ENCODE data around the gene ARHGEF38.

The ARHGEF38 gene

DNA sequence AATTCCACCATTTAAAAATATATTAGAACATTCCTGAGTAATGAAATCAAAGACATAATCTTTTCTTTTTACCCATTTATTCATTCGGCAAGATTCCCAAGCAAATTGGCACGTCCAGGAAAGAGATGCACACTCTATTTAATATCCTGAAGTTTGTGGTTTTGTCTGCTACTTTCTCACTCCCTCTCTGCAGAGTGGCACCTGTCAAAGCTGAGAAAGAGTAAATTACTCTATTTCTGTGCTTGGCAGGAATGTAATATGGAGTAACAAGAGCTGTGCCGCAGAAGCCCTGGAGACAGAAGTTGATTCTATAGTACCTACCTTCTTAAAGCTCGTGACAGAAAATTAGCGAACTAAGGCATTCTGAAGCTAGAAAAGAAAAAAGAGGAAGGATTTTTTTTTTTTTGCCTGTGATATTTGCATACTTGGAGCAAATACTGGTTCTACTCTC lies 161.7 kb downstream of the ARHGEF38 start:
- TF ChIP-seq TAF1 (IDR thresholded peaks at IDR 0.05; ENCODE audit: low read depth) (no peak), NFIC (IDR thresholded peaks at IDR 0.05) (no peak), YY1 (IDR thresholded peaks at IDR 0.05; ENCODE audit: low read depth) (no peak), EGR1 (IDR thresholded peaks at IDR 0.05) (no peak), RAD21 (IDR thresholded peaks at IDR 0.05; ENCODE audit: low read depth) (no peak), TCF12 (IDR thresholded peaks at IDR 0.05; ENCODE audit: low read depth) (no peak), TEAD4 (IDR thresholded peaks at IDR 0.05) (no peak), CREB1 (IDR thresholded peaks at IDR 0.05; ENCODE audit: low read depth) (no peak), FOXM1 (IDR thresholded peaks at IDR 0.05; ENCODE audit: borderline replicate concordance, low read depth) (no peak)
- TF ChIP-seq, protein P1, sequence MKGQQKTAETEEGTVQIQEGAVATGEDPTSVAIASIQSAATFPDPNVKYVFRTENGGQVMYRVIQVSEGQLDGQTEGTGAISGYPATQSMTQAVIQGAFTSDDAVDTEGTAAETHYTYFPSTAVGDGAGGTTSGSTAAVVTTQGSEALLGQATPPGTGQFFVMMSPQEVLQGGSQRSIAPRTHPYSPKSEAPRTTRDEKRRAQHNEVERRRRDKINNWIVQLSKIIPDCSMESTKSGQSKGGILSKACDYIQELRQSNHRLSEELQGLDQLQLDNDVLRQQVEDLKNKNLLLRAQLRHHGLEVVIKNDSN (IDR thresholded peaks at IDR 0.05) = no peak

DNA sequence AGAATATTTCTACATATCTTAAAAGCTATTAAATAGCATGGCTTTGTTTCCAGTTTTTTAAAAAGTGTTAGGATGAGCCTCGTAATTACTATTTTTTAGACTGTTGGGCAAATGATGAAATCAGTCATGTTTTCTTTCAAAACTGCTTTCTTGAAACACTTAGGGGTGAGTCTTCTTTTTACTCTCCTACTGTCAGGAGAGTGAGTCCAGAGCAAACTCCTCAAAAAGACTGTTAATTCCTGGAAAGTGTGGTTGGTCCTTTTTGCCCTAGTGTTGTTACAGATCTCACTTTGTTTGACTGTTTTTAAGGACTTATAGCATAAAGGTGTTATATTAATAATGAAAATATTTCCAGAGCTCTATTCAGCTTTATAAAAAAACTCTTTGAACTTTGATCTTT lies 162.5 kb downstream of the ARHGEF38 start:
- no peak for TF ChIP-seq FOXM1 (IDR thresholded peaks at IDR 0.05; ENCODE audit: borderline replicate concordance, low read depth)
- TF ChIP-seq TEAD4 (IDR thresholded peaks at IDR 0.05) = no peak
- TF ChIP-seq ZBTB7A (IDR thresholded peaks at IDR 0.05; ENCODE audit: low read depth) = no peak
- TF ChIP-seq EGR1 (IDR thresholded peaks at IDR 0.05) = no peak
- TF ChIP-seq, protein P1 (IDR thresholded peaks at IDR 0.05) = no peak
- no peak for TF ChIP-seq CREB1 (IDR thresholded peaks at IDR 0.05; ENCODE audit: low read depth)
- no peak for TF ChIP-seq TCF12 (IDR thresholded peaks at IDR 0.05; ENCODE audit: low read depth)
- no peak for TF ChIP-seq YY1 (IDR thresholded peaks at IDR 0.05; ENCODE audit: low read depth)
- TF ChIP-seq RAD21 (IDR thresholded peaks at IDR 0.05; ENCODE audit: low read depth) = no peak
- TF ChIP-seq, protein P2, sequence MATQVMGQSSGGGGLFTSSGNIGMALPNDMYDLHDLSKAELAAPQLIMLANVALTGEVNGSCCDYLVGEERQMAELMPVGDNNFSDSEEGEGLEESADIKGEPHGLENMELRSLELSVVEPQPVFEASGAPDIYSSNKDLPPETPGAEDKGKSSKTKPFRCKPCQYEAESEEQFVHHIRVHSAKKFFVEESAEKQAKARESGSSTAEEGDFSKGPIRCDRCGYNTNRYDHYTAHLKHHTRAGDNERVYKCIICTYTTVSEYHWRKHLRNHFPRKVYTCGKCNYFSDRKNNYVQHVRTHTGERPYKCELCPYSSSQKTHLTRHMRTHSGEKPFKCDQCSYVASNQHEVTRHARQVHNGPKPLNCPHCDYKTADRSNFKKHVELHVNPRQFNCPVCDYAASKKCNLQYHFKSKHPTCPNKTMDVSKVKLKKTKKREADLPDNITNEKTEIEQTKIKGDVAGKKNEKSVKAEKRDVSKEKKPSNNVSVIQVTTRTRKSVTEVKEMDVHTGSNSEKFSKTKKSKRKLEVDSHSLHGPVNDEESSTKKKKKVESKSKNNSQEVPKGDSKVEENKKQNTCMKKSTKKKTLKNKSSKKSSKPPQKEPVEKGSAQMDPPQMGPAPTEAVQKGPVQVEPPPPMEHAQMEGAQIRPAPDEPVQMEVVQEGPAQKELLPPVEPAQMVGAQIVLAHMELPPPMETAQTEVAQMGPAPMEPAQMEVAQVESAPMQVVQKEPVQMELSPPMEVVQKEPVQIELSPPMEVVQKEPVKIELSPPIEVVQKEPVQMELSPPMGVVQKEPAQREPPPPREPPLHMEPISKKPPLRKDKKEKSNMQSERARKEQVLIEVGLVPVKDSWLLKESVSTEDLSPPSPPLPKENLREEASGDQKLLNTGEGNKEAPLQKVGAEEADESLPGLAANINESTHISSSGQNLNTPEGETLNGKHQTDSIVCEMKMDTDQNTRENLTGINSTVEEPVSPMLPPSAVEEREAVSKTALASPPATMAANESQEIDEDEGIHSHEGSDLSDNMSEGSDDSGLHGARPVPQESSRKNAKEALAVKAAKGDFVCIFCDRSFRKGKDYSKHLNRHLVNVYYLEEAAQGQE (IDR thresholded peaks at IDR 0.05; ENCODE audit: low read depth) = no peak
- TF ChIP-seq NFIC (IDR thresholded peaks at IDR 0.05) = no peak

DNA sequence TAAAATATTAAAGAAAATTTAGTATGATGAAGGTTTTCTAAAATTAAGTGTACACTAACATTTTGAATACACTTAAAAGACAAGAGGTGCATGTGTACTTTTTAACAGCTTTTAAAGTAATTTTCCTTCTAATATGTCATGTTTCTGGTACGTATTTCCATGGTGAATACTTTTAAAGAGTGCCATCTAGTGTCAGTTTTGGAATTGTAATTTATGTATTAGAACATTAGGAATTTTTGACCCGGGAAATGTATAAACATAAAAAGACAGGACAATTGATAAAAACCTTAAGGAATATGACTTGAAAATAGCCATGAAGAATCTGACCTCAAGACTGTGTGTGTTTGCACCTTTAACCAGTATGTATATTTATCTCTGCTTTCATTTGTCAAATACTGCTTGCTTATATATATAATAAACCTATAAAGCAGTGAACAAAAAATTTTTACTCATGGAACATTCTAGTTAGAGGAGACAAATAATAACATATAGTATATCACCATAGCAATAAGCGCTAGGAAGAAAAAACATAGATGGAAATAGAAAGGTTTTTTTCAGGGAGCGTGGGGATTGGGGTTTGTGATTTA lies 163.4 kb downstream of the ARHGEF38 start:
- TF ChIP-seq TEAD4 (IDR thresholded peaks at IDR 0.05) = no peak
- peak; percentile 55 for TF ChIP-seq RAD21 (IDR thresholded peaks at IDR 0.05; ENCODE audit: low read depth)

DNA sequence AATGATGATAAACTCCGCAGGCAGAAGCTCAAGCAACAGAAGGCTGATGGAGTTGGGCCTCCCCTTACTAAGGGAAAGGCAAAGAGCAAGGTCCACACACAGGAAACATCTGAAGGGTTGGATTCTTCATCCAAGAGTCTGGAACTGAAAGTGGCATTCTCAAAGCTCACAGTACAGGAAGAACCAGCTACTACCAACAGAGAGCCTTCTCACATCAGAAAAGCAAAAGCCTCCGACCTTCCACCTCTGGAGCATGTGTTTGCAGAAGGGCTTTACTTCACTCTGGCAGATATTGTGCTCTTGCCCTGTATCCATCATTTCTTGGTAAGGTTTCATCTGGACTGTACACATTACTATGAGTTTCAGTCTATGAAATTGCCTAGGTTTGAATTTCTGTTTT lies 166.8 kb downstream of the ARHGEF38 start:
- TF ChIP-seq EP300 (IDR thresholded peaks at IDR 0.05; ENCODE audit: borderline replicate concordance) (no peak), TCF12 (IDR thresholded peaks at IDR 0.05; ENCODE audit: low read depth) (no peak), TAF1 (IDR thresholded peaks at IDR 0.05; ENCODE audit: low read depth) (no peak), EGR1 (IDR thresholded peaks at IDR 0.05) (no peak), CREB1 (IDR thresholded peaks at IDR 0.05; ENCODE audit: low read depth) (no peak), YY1 (IDR thresholded peaks at IDR 0.05; ENCODE audit: low read depth) (no peak), FOXM1 (IDR thresholded peaks at IDR 0.05; ENCODE audit: borderline replicate concordance, low read depth) (no peak), ZBTB7A (IDR thresholded peaks at IDR 0.05; ENCODE audit: low read depth) (no peak)
- TF ChIP-seq, protein P3, sequence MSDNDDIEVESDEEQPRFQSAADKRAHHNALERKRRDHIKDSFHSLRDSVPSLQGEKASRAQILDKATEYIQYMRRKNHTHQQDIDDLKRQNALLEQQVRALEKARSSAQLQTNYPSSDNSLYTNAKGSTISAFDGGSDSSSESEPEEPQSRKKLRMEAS (IDR thresholded peaks at IDR 0.05) = no peak
- TF ChIP-seq, protein P2 (IDR thresholded peaks at IDR 0.05; ENCODE audit: low read depth) = no peak
- TF ChIP-seq, protein P1 (IDR thresholded peaks at IDR 0.05) = no peak

DNA sequence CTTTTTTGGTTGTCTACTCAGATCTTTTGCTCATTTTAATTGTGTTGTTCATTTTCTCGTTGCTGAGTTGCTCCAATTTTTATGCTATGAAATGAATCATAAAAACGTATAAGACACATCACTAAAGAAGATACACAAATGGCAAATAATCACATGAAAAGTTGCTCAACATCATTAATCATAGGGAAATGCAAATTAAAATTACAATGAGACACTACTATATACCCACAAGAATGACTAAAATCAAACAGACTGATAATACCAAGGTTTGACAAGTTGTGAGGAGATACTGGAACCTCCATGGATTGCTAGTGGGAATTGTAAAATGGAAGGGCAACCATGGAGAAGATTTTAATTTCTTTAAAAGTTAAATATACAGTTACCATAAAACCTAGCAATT lies 173.2 kb downstream of the ARHGEF38 start:
- TF ChIP-seq, protein P2 (IDR thresholded peaks at IDR 0.05; ENCODE audit: low read depth) = no peak
- TF ChIP-seq CREB1 (IDR thresholded peaks at IDR 0.05; ENCODE audit: low read depth) (no peak), TEAD4 (IDR thresholded peaks at IDR 0.05) (no peak), FOXM1 (IDR thresholded peaks at IDR 0.05; ENCODE audit: borderline replicate concordance, low read depth) (no peak), RAD21 (IDR thresholded peaks at IDR 0.05; ENCODE audit: low read depth) (no peak), ZBTB7A (IDR thresholded peaks at IDR 0.05; ENCODE audit: low read depth) (no peak), NFIC (IDR thresholded peaks at IDR 0.05) (no peak), CEBPB (IDR thresholded peaks at IDR 0.05) (no peak), EGR1 (IDR thresholded peaks at IDR 0.05) (no peak), YY1 (IDR thresholded peaks at IDR 0.05; ENCODE audit: low read depth) (no peak), TCF12 (IDR thresholded peaks at IDR 0.05; ENCODE audit: low read depth) (no peak), EP300 (IDR thresholded peaks at IDR 0.05; ENCODE audit: borderline replicate concordance) (no peak), TAF1 (IDR thresholded peaks at IDR 0.05; ENCODE audit: low read depth) (no peak)
- TF ChIP-seq, protein P3 (IDR thresholded peaks at IDR 0.05) = no peak
- TF ChIP-seq, protein P1 (IDR thresholded peaks at IDR 0.05) = no peak
